AG08396 (cell line): ENCODE data around the gene KCNK3.
"Not testable (repeated sequence)": the region's sequence is repeated elsewhere in the genome, so short reads cannot be mapped to it uniquely, and the experiment has no call there.

Experiments used
- DNase-seq: peaks from one replicate; pipeline ENCODE4 v3.0.0; 2012; ENCODE audit warnings: low spot score, mixed read lengths

KCNK3 gene

GRCh38 chr2:26692279-26692896 is at the start of gene KCNK3:
Gene KCNK3 (plus strand): TSS chr2:26692722. CDS start chr2:26692876, 154 bp downstream.
- DNase-seq: peak; percentile 85

- DNase-seq: no peak
These were observed 48.2 kb upstream of the KCNK3 start for GRCh38 chr2:26644188-26644835.

GRCh38 chr2:26645762-26646161 is 46.8 kb upstream of the KCNK3 start:
- DNase-seq: no peak

- no peak for DNase-seq
These were observed 45.4 kb upstream of the KCNK3 start for GRCh38 chr2:26646986-26647672.

- DNase-seq: no peak
These were observed 44.5 kb upstream of the KCNK3 start for GRCh38 chr2:26647981-26648380.

- no peak for DNase-seq
These were observed 44.0 kb upstream of the KCNK3 start for GRCh38 chr2:26648516-26648915.

GRCh38 chr2:26649322-26649721 is 43.2 kb upstream of the KCNK3 start:
- no peak for DNase-seq

GRCh38 chr2:26649992-26650712 is 42.4 kb upstream of the KCNK3 start:
- no peak for DNase-seq

GRCh38 chr2:26650713-26651469 is 41.6 kb upstream of the KCNK3 start:
- DNase-seq: no peak

GRCh38 chr2:26651470-26651771 is 41.1 kb upstream of the KCNK3 start:
- DNase-seq: no peak

- DNase-seq: no peak
These were observed 40.7 kb upstream of the KCNK3 start for GRCh38 chr2:26651799-26652198.

GRCh38 chr2:26652361-26653041 is 40.0 kb upstream of the KCNK3 start:
- DNase-seq: peak; percentile 18

- no peak for DNase-seq
These were observed 39.1 kb upstream of the KCNK3 start for GRCh38 chr2:26653207-26654060.

- DNase-seq: no peak
These were observed 38.5 kb upstream of the KCNK3 start for GRCh38 chr2:26654061-26654340.

- DNase-seq: not testable (repeated sequence)
These were observed 37.4 kb upstream of the KCNK3 start for GRCh38 chr2:26655120-26655519.

GRCh38 chr2:26655611-26656195 is 36.8 kb upstream of the KCNK3 start:
- no peak for DNase-seq

GRCh38 chr2:26657265-26657664 is 35.3 kb upstream of the KCNK3 start:
- no peak for DNase-seq

- DNase-seq: no peak
These were observed 33.7 kb upstream of the KCNK3 start for GRCh38 chr2:26658691-26659346.

- DNase-seq: no peak
These were observed 32.1 kb upstream of the KCNK3 start for GRCh38 chr2:26660363-26660962.
